ENCODE measurements around the gene SCO2. TPM values are rescaled to one million over a fixed set of nuclear protein-coding genes. Genes with fewer than 3 reads are reported as not detected.

SCO2 gene
- total RNA-seq, 4 donors from 2014 or later, result 1.5 to 10.7 (median 8.3) TPM

DNA sequence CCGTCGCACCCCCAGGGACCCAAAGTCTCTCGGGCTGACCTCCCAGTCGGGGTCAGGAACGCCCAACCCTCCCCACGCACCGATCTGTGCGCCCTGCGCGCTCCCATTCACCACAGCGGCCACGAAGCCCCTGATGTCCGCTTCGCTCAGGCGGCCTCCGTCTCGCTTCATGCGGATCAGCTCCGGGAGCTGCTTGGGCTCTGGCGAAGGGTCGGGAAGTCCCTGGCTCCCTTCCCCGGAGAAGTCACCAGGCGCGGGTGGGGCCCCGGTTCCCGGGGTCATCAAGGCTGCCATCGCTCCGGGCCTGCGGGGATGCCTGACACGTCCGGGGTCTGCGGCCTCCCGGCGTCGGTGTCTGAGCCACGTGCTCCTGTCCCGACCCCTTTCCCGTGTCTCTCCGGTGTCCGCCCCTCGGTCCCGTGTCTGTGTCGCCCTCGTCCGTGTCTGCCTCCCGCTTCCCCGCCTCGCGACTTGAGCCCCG, 4.1 kb upstream of the SCO2 start:
- TF ChIP-seq, protein P1, sequence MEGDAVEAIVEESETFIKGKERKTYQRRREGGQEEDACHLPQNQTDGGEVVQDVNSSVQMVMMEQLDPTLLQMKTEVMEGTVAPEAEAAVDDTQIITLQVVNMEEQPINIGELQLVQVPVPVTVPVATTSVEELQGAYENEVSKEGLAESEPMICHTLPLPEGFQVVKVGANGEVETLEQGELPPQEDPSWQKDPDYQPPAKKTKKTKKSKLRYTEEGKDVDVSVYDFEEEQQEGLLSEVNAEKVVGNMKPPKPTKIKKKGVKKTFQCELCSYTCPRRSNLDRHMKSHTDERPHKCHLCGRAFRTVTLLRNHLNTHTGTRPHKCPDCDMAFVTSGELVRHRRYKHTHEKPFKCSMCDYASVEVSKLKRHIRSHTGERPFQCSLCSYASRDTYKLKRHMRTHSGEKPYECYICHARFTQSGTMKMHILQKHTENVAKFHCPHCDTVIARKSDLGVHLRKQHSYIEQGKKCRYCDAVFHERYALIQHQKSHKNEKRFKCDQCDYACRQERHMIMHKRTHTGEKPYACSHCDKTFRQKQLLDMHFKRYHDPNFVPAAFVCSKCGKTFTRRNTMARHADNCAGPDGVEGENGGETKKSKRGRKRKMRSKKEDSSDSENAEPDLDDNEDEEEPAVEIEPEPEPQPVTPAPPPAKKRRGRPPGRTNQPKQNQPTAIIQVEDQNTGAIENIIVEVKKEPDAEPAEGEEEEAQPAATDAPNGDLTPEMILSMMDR (IDR thresholded peaks at IDR 0.05; ENCODE audit: low read depth), result no peak

DNA sequence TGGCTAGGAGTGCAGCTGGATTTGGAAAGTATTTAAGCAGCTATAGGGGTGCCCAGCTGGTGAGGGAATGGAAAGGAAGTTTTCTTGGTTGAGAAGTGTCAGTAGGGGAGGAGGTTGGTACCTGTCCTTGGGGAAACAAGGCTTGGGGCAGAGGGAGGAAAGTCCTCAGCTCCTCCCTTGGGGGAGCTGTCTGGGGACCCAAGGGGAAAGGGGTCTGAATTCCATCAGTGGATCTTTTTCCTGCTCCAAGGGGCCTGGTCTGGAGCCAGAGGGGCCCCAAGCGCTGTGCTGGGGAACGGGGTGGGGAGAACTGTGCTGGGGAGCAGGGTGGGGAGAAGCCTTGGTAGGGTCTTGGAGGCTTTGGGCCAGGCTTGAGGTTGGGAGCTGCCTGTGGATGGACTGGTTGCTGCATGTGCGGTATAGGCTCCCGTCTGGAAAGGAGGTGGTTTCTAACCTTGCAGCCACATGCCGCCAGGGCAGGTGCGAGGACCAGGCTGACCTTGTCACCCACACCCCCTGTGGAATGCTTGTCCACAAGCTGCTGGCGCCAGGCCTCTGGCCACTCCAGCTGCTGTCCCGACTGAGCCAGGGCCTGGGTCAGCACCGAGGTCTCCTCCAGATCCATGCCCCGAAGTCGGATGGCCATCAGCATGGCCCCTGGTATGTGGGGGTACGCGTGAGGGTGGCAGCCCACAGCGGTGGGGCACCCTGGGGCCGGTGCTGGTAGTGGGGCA, 3.5 kb upstream of the SCO2 start:
- TF ChIP-seq, protein P1 (IDR thresholded peaks at IDR 0.05; ENCODE audit: low read depth), result no peak

DNA sequence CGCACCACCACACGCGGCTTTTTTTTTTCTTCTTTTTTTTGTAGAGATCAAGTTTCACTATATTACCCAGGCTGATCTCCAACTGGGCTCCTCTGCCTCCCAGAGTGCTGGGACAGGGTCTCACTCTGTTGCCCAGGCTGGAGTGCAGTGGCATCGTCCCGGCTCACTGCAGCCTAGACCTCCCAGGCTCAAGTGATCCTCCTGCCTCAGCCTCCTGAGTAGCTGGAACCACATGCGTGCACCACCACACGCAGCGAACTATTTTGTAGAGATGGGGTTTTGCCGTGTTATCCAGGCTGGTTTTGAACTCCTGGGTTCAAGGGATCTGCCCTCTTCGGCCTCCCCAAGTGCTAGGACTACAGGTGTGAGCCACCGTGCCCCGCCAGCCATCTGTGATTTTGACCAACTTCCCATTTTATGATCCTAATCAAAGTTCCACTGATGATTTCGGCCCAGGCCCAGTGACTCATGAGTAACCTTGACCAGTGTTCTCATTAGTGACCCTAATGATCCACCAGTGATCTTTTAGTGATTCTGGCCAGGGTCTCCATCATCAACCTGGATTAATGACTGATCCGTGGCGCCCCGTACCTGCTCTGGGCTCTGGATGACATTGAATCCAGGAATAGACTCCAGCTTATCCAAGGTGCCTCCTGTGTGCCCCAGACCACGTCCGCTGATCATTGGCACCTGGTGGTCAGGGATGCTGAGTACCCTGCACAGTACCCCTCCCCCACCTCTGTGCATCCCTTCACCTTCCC, 2.7 kb upstream of the SCO2 start:
- TF ChIP-seq, protein P1 (IDR thresholded peaks at IDR 0.05; ENCODE audit: low read depth), result no peak

DNA sequence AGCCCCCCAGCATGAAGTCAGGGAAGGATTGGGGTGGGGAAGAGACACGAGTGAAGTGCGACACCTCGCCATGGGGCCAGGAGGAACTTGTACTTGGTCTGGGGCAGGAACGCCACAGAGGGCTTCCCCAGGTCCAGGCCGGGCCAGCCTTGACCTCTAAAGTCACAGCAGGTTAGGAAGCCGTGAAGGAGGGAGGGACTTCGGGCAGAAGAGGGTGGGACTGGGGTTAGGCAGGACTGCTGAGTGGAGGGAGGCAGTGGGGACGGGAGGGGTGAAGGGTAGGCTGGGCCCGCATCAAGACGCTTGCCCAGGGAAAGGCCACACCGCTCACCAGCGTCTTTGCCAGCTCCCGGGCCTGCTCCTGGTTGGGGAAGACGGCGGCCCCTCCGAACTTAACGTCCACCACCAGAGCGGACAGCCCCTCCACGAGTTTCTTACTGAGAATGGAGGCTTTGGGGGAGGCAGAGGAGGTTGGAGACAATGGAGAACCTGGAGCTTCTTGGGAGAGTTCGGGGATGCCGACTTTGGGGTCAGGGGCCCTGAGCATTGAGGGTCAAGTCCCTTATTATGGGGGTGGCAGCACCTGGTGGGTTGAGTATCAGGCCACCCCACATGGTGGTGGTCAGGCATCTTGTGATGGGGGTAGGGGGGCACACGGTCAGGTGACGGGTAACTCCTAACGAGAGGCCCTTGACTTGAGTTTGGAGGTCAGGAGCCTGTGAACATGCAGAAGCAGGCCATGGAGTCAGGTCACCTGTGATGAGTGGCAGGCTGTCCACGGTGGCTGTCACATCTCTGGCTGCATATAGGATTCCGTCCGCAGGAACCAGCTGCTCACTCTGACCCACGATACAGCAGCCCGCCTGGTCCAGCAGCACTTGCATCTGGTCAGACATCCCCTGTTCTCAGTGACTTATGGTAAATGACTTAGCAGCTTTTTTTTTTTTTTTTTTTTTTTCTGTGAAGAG, 1.7 kb upstream of the SCO2 start:
- TF ChIP-seq, protein P1 (IDR thresholded peaks at IDR 0.05; ENCODE audit: low read depth), result no peak

DNA sequence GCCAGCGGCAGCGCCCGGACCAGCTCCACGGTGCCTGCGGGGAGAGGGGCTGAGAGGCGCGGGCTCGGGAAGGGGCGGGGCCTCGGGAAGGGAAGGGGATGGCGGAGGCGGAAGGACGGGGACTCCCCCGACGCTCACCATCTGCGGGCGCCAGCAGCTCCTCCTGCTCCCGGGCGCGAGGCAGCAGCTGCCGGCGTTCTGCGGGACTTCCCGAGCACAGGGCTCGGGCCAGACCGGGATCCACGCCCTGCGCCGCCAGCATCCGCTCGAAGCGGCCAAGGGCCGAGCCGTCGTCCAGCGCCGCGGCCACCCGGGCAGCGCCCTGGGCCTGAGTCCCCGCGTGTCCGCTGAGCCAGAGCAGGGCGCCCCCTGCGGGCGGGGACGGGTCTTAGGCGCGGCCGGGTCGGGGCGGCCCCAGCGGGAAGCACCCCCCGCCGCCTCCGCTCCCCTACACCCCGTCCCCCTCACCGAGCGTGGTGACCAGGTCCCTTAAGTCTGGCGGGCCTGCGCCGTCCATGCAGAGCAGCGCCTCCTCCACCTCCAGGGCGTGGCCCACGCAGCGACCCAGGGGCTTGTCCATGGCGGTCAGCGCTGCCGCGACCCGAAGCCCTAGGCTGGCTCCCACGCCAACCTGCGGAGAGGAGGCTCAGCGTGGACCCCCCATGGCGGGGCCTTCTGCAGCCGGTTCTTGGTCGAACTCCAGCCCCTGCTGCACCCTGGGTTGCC, 873 bp upstream of the SCO2 start:
- TF ChIP-seq, protein P1 (IDR thresholded peaks at IDR 0.05; ENCODE audit: low read depth), result no peak

DNA sequence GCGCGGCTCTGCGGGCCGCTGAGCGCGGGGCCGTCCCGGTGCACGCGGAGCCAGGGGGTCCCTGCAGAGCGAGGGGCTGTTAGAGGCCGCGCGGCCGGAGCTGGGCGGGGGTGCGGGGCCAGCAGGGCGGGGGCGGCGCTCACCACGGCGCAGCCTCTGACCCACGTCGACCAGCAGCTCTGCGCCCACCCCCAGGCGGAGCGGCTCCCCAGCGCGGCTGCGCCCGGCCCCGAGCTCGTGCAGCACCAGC, 385 bp upstream of the SCO2 start:
- TF ChIP-seq, protein P1 (IDR thresholded peaks at IDR 0.05; ENCODE audit: low read depth), result no peak

All from subcutaneous adipose tissue (tissue), 4 donors.